HepG2 (cell line): ENCODE results near the gene CELSR2. TPM values are rescaled to one million over a fixed set of nuclear protein-coding genes. Genes with fewer than 3 reads are reported as not detected.

Experiments
- ATAC-seq: fragments of 200-7000 bp; cut with Tn5 transposase; 3 replicates; pipeline ENCODE4 v1.9.1; 2020; ENCODE audit warnings: mild to moderate bottlenecking, moderate library complexity
- BruUV-seq: library from RNA; stranded (reverse); fragments of 400-500 nt; replicated peaks from 2 replicates; lab custom pipeline; 2021; lab: Mats Ljungman, UMichigan
- CTCF ChIA-PET: fragments of 300-600 bp; formaldehyde crosslinking; extraction: SDS; loops from one replicate; lab custom pipeline; 2021; ENCODE audit warnings: low total read pairs, inconsistent platforms, low intra/inter-chr PET ratio; lab: Yijun Ruan, JAX
- POLR2A ChIA-PET: fragments of 350-600 bp; sonication (Branson Sonifier 250); formaldehyde crosslinking; loops from one replicate; lab custom pipeline; 2020; ENCODE audit warnings: antibody characterized with exemption, inconsistent platforms; lab: Yijun Ruan, JAX
- DNase-seq: peaks from one replicate; pipeline ENCODE4 v3.0.0-alpha.2; 2015; ENCODE audit warnings: low spot score
- FAIRE-seq: peaks from 3 replicates; lab custom pipeline; 2011; peaks lifted over from hg19 to GRCh38; lab: Jason Lieb, UNC
- H2AFZ ChIP-seq: one replicate; pipeline ENCODE4 v1.6.1; 2011; ENCODE audit warnings: low read length, inconsistent platforms
- H3K27ac ChIP-seq: fragments of 300-600 bp; 3 replicates; pipeline ENCODE4 v1.8.0; 2011; ENCODE audit warnings: mixed run types, mild to moderate bottlenecking, mixed read lengths, low read length, inconsistent platforms; ENCODE audit not compliant: insufficient read depth; ENCODE audit errors: extremely low read length
- H3K27me3 ChIP-seq, 2 experiments: fragments of 200-600 bp in 1 of 2; 2 replicates in 1 of 2; 3 replicates in 1 of 2; pipeline versions ENCODE4 v1.6.0 to v1.8.0; 2011; ENCODE audit warnings: low read length in 2 of 2, mild to moderate bottlenecking in 2 of 2, moderate library complexity in 2 of 2, inconsistent platforms in 1 of 2; ENCODE audit not compliant: insufficient read depth in 2 of 2, control insufficient read depth in 1 of 2
- H3K36me3 ChIP-seq, 2 experiments: fragments of 200-600 bp in 1 of 2; replicated peaks in 1 of 2; 2 replicates in 1 of 2; 3 replicates in 1 of 2; pipeline versions ENCODE4 v1.5.1 to v1.8.0; 2011; ENCODE audit warnings: low read length in 2 of 2, inconsistent platforms in 1 of 2; ENCODE audit not compliant: insufficient read depth in 2 of 2, control insufficient read depth in 1 of 2
- H3K4me1 ChIP-seq: 2 replicates; pipeline ENCODE4 v1.5.1; 2012; ENCODE audit warnings: low read length, inconsistent platforms; ENCODE audit not compliant: insufficient read depth
- H3K4me2 ChIP-seq: 2 replicates; pipeline ENCODE4 v1.6.0; 2011; ENCODE audit warnings: low read depth, low read length, inconsistent platforms
- H3K4me3 ChIP-seq, 3 experiments: fragments of 200-600 bp in 1 of 3; sonication (generic), shearing (Covaris generic) in 1 of 3; replicated peaks in 1 of 3; 2 replicates each; pipeline ENCODE4 v1.5.1; 2011 to 2016; ENCODE audit warnings: low read length in 3 of 3, inconsistent platforms in 2 of 3, low read depth in 2 of 3, mild to moderate bottlenecking in 2 of 3, control low read depth in 1 of 3, mixed read lengths in 1 of 3; ENCODE audit not compliant: insufficient read depth in 1 of 3
- H3K79me2 ChIP-seq: one replicate; pipeline ENCODE4 v1.6.1; 2011; ENCODE audit warnings: low read length, inconsistent platforms; ENCODE audit not compliant: insufficient read depth
- H3K9ac ChIP-seq: 2 replicates; pipeline ENCODE4 v1.6.0; 2011; ENCODE audit warnings: mild to moderate bottlenecking, low read depth, low read length, inconsistent platforms; ENCODE audit not compliant: insufficient read depth
- H3K9me3 ChIP-seq: 2 replicates; pipeline ENCODE4 v1.5.1; 2012; ENCODE audit warnings: mild to moderate bottlenecking, low read length
- H4K20me1 ChIP-seq: 2 replicates; pipeline ENCODE4 v1.6.0; 2011; ENCODE audit warnings: inconsistent platforms, mild to moderate bottlenecking, low read length, moderate library complexity; ENCODE audit not compliant: insufficient read depth
- DNMT3B ChIP-seq: conservative IDR thresholded peaks from 2 replicates; pipeline ENCODE4 v1.6.1; 2016; ENCODE audit warnings: missing biosample characterization, control low read depth
- EHMT2 ChIP-seq: fragments of 200-600 bp; sonication (generic); IDR thresholded peaks from 2 replicates; pipeline ENCODE4 v1.7.0; 2017; ENCODE audit warnings: antibody characterized with exemption, low read depth, low read length, borderline replicate concordance
- KDM6A ChIP-seq: IDR thresholded peaks from 2 replicates; pipeline ENCODE4 v1.6.1; 2016; ENCODE audit warnings: low read depth
- KMT2B ChIP-seq: IDR thresholded peaks from 2 replicates; pipeline ENCODE4 v1.6.1; 2016; ENCODE audit warnings: missing genetic modification reagents, missing compliant biosample characterization
- MTA3 ChIP-seq: sonication (generic); formaldehyde crosslinking; IDR thresholded peaks from 2 replicates; pipeline ENCODE4 v1.4.0; 2020; ENCODE audit warnings: missing genetic modification reagents
- NONO ChIP-seq, 2 experiments: fragments of 450-650 bp in 1 of 2; sonication (generic) in 1 of 2; formaldehyde crosslinking in 1 of 2; IDR thresholded peaks in 1 of 2; conservative IDR thresholded peaks in 1 of 2; 2 replicates each; pipeline versions ENCODE4 v1.6.1 to v1.8.0; 2017 to 2022; ENCODE audit warnings: mild to moderate bottlenecking in 1 of 2, missing genetic modification reagents in 1 of 2, moderate library complexity in 1 of 2
- ONECUT2 ChIP-seq: sonication (generic); formaldehyde crosslinking; IDR thresholded peaks from 2 replicates; pipeline ENCODE4 v1.4.0; 2020; ENCODE audit warnings: missing genetic modification reagents
- SRSF4 ChIP-seq: fragments of 200-400 bp; formaldehyde crosslinking; IDR thresholded peaks from one replicate; pipeline ENCODE4 v1.6.1; 2018; ENCODE audit warnings: mild to moderate bottlenecking, low read depth, low read length, moderate library complexity; ENCODE audit not compliant: poor library complexity, severe bottlenecking
- TARDBP ChIP-seq: sonication (generic); formaldehyde crosslinking; IDR thresholded peaks from 2 replicates; pipeline ENCODE4 v1.8.0; 2022; ENCODE audit warnings: mild to moderate bottlenecking, missing genetic modification reagents
- THAP7 ChIP-seq: sonication (generic); formaldehyde crosslinking; IDR thresholded peaks from 2 replicates; pipeline ENCODE4 v1.8.1; 2023; ENCODE audit warnings: mild to moderate bottlenecking, missing genetic modification reagents
- ZBTB33 ChIP-seq: sonication (generic); formaldehyde crosslinking; IDR thresholded peaks from 2 replicates; pipeline ENCODE4 v1.4.0; 2020; ENCODE audit warnings: missing genetic modification reagents
- ZBTB42 ChIP-seq: sonication (generic); formaldehyde crosslinking; IDR thresholded peaks from 2 replicates; pipeline ENCODE4 v1.5.0; 2020; ENCODE audit warnings: mild to moderate bottlenecking, missing genetic modification reagents
- ZNF230 ChIP-seq: sonication (generic); formaldehyde crosslinking; IDR thresholded peaks from 2 replicates; pipeline ENCODE4 v1.4.0; 2020; ENCODE audit warnings: mild to moderate bottlenecking, missing genetic modification reagents
- ZNF747 ChIP-seq: sonication (generic); formaldehyde crosslinking; IDR thresholded peaks from 2 replicates; pipeline ENCODE4 v1.8.1; 2023; ENCODE audit warnings: missing genetic modification reagents, mild to moderate bottlenecking, borderline replicate concordance
- WGBS: methylation state at CpG from one replicate; pipeline ENCODE4 v1.1.6; 2017; ENCODE audit warnings: low lambda C conversion rate; 5-methylcytosine and 5-hydroxymethylcytosine counted together
- in situ Hi-C: cut with HindIII; loops from 2 replicates; pipeline ENCODE4 v1.10.0; 2017; ENCODE audit warnings: low pct_unique_long_range_greater_than_20kb; ENCODE audit not compliant: extremely low pct_ligation_motif_present
- intact Hi-C: fragments of 100-400 bp; cut with micrococcal nuclease; formaldehyde crosslinking; loops from one replicate; pipeline ENCODE4 v1.10.0; 2022; ENCODE audit not compliant: unreplicated experiment
- polyA plus RNA-seq, 8 experiments: library from polyadenylated mRNA; depleted of rRNA in 3 of 8; stranded (reverse) in 7 of 8; unstranded in 1 of 8; fragments of >200 nt; fragmentation: Illumina TruSeq in 4 of 8; extraction: Trizol in 4 of 8; gene quantifications; 2 replicates each; pipeline versions ENCODE4 v1.2.1 to v1.2.3, GENCODE V29; 2011 to 2016; ENCODE audit warnings: low read depth in 4 of 8, missing spikeins in 1 of 8, mixed read lengths in 1 of 8; ENCODE audit not compliant: insufficient read depth in 1 of 8
- total RNA-seq, 5 experiments: library from RNA; depleted of rRNA; stranded (reverse); fragments of >200 nt; fragmentation: Illumina TruSeq; extraction: Trizol; gene quantifications; 2 replicates each; pipeline ENCODE4 v1.2.3, GENCODE V29; 2016; ENCODE audit warnings: low read depth in 1 of 5
- TF ChIP-seq, protein P1 (sequence below): sonication (generic); formaldehyde crosslinking; IDR thresholded peaks from 2 replicates; pipeline ENCODE4 v1.4.0; 2020; ENCODE audit warnings: mild to moderate bottlenecking, low read depth, missing genetic modification reagents
- TF ChIP-seq, protein P2 (sequence below): sonication (generic); formaldehyde crosslinking; IDR thresholded peaks from 2 replicates; pipeline ENCODE4 v1.8.1; 2023; ENCODE audit warnings: mild to moderate bottlenecking, moderate library complexity, missing genetic modification reagents

The CELSR2 gene
- total and polyA plus RNA-seq, 2 of the 13 experiments (the other 11 are each of a cell fraction or from before 2014, with no cell fraction given), result 4.0 to 6.6 TPM

GRCh38 chr1:109248797-109249629 lies at the start of gene CELSR2 (continued):
- TF ChIP-seq ZBTB33 (CRISPR knock-in tag), result peak; percentile 93

GRCh38 chr1:109199710-109200109 lies 49.6 kb upstream of the CELSR2 start:
- intact Hi-C loops, result loop anchor here (5.0 kb wide), 1 partner anchor 38 kb away; no protein-coding TSS in a partner anchor
- 87% methylated on average over 6 of the region's 10 CpGs for WGBS
- CTCF ChIA-PET, result no interaction called here

More at GRCh38 chr1:109199710-109200109, 49.6 kb upstream of the CELSR2 start:
- no peak for FAIRE-seq
- H3K4me1 ChIP-seq, result peaks cover 28% of the 10 kb centered on the region
- no peak overlapping the region for H2AFZ ChIP-seq
- no peak overlapping the region for H3K9ac ChIP-seq
- TF ChIP-seq SRSF4 (no peak), DNMT3B (CRISPR knock-in tag) (no peak), EHMT2 (no peak), ZNF230 (CRISPR knock-in tag) (no peak), ZNF747 (CRISPR knock-in tag) (no peak), KMT2B (CRISPR knock-in tag) (no peak), TARDBP (CRISPR knock-in tag) (no peak), KDM6A (CRISPR knock-in tag) (no peak), NONO (IDR thresholded peaks at IDR 0.05) (no peak), NONO (CRISPR knock-in tag; conservative IDR thresholded peaks at IDR 0.05) (no peak), THAP7 (CRISPR knock-in tag) (no peak), ONECUT2 (CRISPR knock-in tag) (no peak), ZBTB42 (CRISPR knock-in tag) (no peak), MTA3 (no peak)
- TF ChIP-seq, protein P1, sequence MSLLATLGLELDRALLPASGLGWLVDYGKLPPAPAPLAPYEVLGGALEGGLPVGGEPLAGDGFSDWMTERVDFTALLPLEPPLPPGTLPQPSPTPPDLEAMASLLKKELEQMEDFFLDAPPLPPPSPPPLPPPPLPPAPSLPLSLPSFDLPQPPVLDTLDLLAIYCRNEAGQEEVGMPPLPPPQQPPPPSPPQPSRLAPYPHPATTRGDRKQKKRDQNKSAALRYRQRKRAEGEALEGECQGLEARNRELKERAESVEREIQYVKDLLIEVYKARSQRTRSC (CRISPR knock-in tag), result no peak
- TF ChIP-seq, protein P2, sequence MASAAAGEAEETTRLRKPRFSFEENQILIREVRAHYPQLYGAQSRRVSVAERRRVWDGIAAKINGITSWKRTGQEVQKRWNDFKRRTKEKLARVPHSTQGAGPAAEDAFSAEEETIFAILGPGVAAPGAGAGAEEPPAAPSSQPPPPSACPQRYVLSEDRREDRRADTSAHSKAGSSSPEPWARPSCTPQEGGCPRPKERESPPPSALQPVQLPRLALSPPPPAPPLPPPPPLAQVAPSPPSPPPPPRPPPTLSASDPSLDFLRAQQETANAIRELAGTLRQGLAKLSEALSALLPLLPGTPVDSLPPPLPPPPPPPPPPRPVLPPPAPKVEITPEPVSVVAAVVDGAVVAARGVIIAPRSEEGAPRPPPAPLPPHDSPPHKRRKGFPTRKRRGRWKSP (CRISPR knock-in tag), result no peak
- BruUV-seq, result no TSS peak
- no peaks in the 10 kb centered on the region for H4K20me1 ChIP-seq
- DNase-seq, result no peak
- no peak overlapping the region for H3K4me3 ChIP-seq
- H3K27ac ChIP-seq, result no peak overlapping the region
- no peaks in the 10 kb centered on the region for H3K9me3 ChIP-seq
- no peaks in the 10 kb centered on the region for H3K36me3 ChIP-seq
- no peaks in the 10 kb centered on the region for H3K79me2 ChIP-seq
- no peak for ATAC-seq
- no peaks in the 10 kb centered on the region for H3K27me3 ChIP-seq
- in situ Hi-C loops, result loop anchor here (5.0 kb wide), 1 partner anchor 63 kb away; no protein-coding TSS in a partner anchor
- POLR2A ChIA-PET, result no interaction called here
- no peak overlapping the region for H3K4me2 ChIP-seq
